HCT116 (cell line): ENCODE results near the gene PPM1E. TPM values are rescaled to one million over a fixed set of nuclear protein-coding genes. Genes with fewer than 3 reads are reported as not detected.
A peak's percentile ranks its signal among the peaks of the same experiment; 100 is the strongest.

Experiments
- ATAC-seq: fragments of 200-7000 bp; cut with Tn5 transposase; 2 replicates; pipeline ENCODE4 v1.9.1; 2020; ENCODE audit warnings: mild to moderate bottlenecking, moderate library complexity
- BruUV-seq: library from RNA; stranded (reverse); fragments of 400-500 nt; replicated peaks from 2 replicates; lab custom pipeline; 2021; lab: Mats Ljungman, UMichigan
- CTCF ChIA-PET: fragments of 300-600 bp; sonication (Branson Sonifier 250); formaldehyde crosslinking; loops from one replicate; lab custom pipeline; 2021; ENCODE audit warnings: antibody characterized with exemption; lab: Charles Lee
- POLR2A ChIA-PET: fragments of 300-600, 350-600 bp; sonication (Branson Sonifier 250); formaldehyde crosslinking; loops from one replicate; lab custom pipeline; 2021; ENCODE audit warnings: antibody characterized with exemption; lab: Charles Lee
- RAD21 ChIA-PET, 2 experiments: fragments of 300-600 bp; sonication (Branson Sonifier 250); formaldehyde crosslinking; loops; one replicate each; lab custom pipeline; 2023; ENCODE audit warnings: low total read pairs in 2 of 2; ENCODE audit not compliant: uncharacterized antibody in 2 of 2, unreplicated experiment in 2 of 2, low non-redundant PET in 1 of 2; lab: Charles Lee
- DNase-seq: peaks from one replicate; pipeline ENCODE4 v3.0.0-alpha.2; 2010; ENCODE audit warnings: low read depth, low spot score
- H2AFZ ChIP-seq: fragments of 200-600 bp; shearing (Covaris generic), sonication (generic); 2 replicates; pipeline ENCODE4 v1.6.1; 2017; ENCODE audit warnings: low read depth, mixed run types, mixed read lengths, antibody characterized with exemption, low read length; ENCODE audit not compliant: poor library complexity, severe bottlenecking
- H3K27ac ChIP-seq: 2 replicates; pipeline ENCODE4 v1.5.1; 2012; ENCODE audit warnings: low read depth, low read length
- H3K27me3 ChIP-seq: fragments of 200-600 bp; sonication (generic); 2 replicates; pipeline ENCODE4 v1.6.1; 2016; ENCODE audit warnings: mixed run types, low read length, mixed read lengths; ENCODE audit not compliant: insufficient read depth
- H3K36me3 ChIP-seq, 2 experiments: fragments of 200-500 bp in 1 of 2; fragments of 200-600 bp in 1 of 2; sonication (Bioruptor generic) in 1 of 2; sonication (generic) in 1 of 2; 2 replicates each; pipeline versions ENCODE4 v1.5.1 to v1.6.1; 2014 to 2016; ENCODE audit warnings: low read length in 2 of 2, inconsistent platforms in 1 of 2, mixed read lengths in 1 of 2, mixed run types in 1 of 2; ENCODE audit not compliant: insufficient read depth in 2 of 2, control insufficient read depth in 1 of 2
- H3K4me1 ChIP-seq, 2 experiments: fragments of 200-600 bp in 1 of 2; sonication (generic) in 1 of 2; 2 replicates each; pipeline versions ENCODE4 v1.5.1 to v1.6.1; 2012 to 2017; ENCODE audit warnings: low read length in 2 of 2, inconsistent platforms in 1 of 2, mild to moderate bottlenecking in 1 of 2, mixed read lengths in 1 of 2, mixed run types in 1 of 2, moderate library complexity in 1 of 2; ENCODE audit not compliant: insufficient read depth in 2 of 2, control insufficient read depth in 1 of 2
- H3K4me2 ChIP-seq: fragments of 200-600 bp; sonication (generic); 2 replicates; pipeline ENCODE4 v1.6.1; 2017; ENCODE audit warnings: mixed run types, low read length, mixed read lengths
- H3K4me3 ChIP-seq, 2 experiments: fragments of 200-600 bp in 1 of 2; sonication (generic) in 1 of 2; replicated peaks in 1 of 2; 2 replicates each; pipeline ENCODE4 v1.5.1; 2011 to 2016; ENCODE audit warnings: low read length in 2 of 2, control low read depth in 1 of 2, low read depth in 1 of 2, mild to moderate bottlenecking in 1 of 2, mixed read lengths in 1 of 2, mixed run types in 1 of 2
- H3K79me2 ChIP-seq: fragments of 200-600 bp; sonication (generic); 2 replicates; pipeline ENCODE4 v1.6.1; 2017; ENCODE audit warnings: mild to moderate bottlenecking, mixed run types, low read length, moderate library complexity, mixed read lengths; ENCODE audit not compliant: insufficient read depth
- H3K9ac ChIP-seq: fragments of 200-600 bp; sonication (generic); 2 replicates; pipeline ENCODE4 v1.6.1; 2016; ENCODE audit warnings: low read length, mixed read lengths
- H3K9me2 ChIP-seq: fragments of 200-600 bp; sonication (generic), shearing (Covaris generic); 2 replicates; pipeline ENCODE4 v1.6.1; 2017; ENCODE audit warnings: mixed run types, mild to moderate bottlenecking, moderate library complexity; ENCODE audit not compliant: insufficient read depth
- H3K9me3 ChIP-seq, 2 experiments: fragments of 200-500 bp in 1 of 2; fragments of 200-600 bp in 1 of 2; sonication (Bioruptor generic) in 1 of 2; sonication (generic) in 1 of 2; 2 replicates each; pipeline ENCODE4 v1.6.1; 2014 to 2017; ENCODE audit warnings: low read length in 2 of 2, mixed read lengths in 2 of 2, inconsistent platforms in 1 of 2, low read depth in 1 of 2, mild to moderate bottlenecking in 1 of 2, mixed run types in 1 of 2, moderate library complexity in 1 of 2; ENCODE audit not compliant: control insufficient read depth in 1 of 2, insufficient read depth in 1 of 2
- H4K20me1 ChIP-seq: fragments of 200-600 bp; sonication (generic), shearing (Covaris generic); 2 replicates; pipeline ENCODE4 v1.6.1; 2017; ENCODE audit warnings: mixed run types, mild to moderate bottlenecking, moderate library complexity; ENCODE audit not compliant: insufficient read depth
- ATF3 ChIP-seq: IDR thresholded peaks from 2 replicates; pipeline ENCODE4 v1.6.1; 2012
- CBX3 ChIP-seq: IDR thresholded peaks from 2 replicates; pipeline ENCODE4 v1.6.1; 2012; ENCODE audit warnings: low read depth
- CEBPB ChIP-seq: IDR thresholded peaks from 2 replicates; pipeline ENCODE4 v1.6.1; 2012; ENCODE audit warnings: low read depth
- CTCF ChIP-seq, 3 experiments: fragments of 200-600 bp in 1 of 3; sonication (generic) in 1 of 3; IDR thresholded peaks in 2 of 3; conservative IDR thresholded peaks in 1 of 3; 2 replicates each; pipeline ENCODE4 v1.5.1; 2012 to 2017; ENCODE audit warnings: low read depth in 2 of 3, low read length in 2 of 3, antibody characterized with exemption in 1 of 3, borderline replicate concordance in 1 of 3, control low read depth in 1 of 3, mild to moderate bottlenecking in 1 of 3, mixed read lengths in 1 of 3, mixed run types in 1 of 3, moderate library complexity in 1 of 3; ENCODE audit not compliant: insufficient read depth in 1 of 3
- EGR1 ChIP-seq: IDR thresholded peaks from 2 replicates; pipeline ENCODE4 v1.6.1; 2012; ENCODE audit warnings: low read depth
- ELF1 ChIP-seq: IDR thresholded peaks from 2 replicates; pipeline ENCODE4 v1.6.1; 2012; ENCODE audit warnings: low read depth, borderline replicate concordance
- JUND ChIP-seq: IDR thresholded peaks from 2 replicates; pipeline ENCODE4 v1.6.1; 2012
- POLR2AphosphoS5 ChIP-seq: IDR thresholded peaks from 2 replicates; pipeline ENCODE4 v1.6.1; 2011; ENCODE audit warnings: mild to moderate bottlenecking, low read depth, low read length, moderate library complexity
- RAD21 ChIP-seq: IDR thresholded peaks from 2 replicates; pipeline ENCODE4 v1.6.1; 2012; ENCODE audit warnings: low read depth, mild to moderate bottlenecking
- REST ChIP-seq: IDR thresholded peaks from 2 replicates; pipeline ENCODE4 v1.6.1; 2012; ENCODE audit warnings: low read depth
- SP1 ChIP-seq: IDR thresholded peaks from 2 replicates; pipeline ENCODE4 v1.6.1; 2012; ENCODE audit warnings: low read depth
- SRF ChIP-seq: IDR thresholded peaks from 2 replicates; pipeline ENCODE4 v1.6.1; 2012; ENCODE audit warnings: low read depth
- TCF7L2 ChIP-seq: IDR thresholded peaks from 2 replicates; pipeline ENCODE4 v1.7.0; 2011; ENCODE audit warnings: borderline replicate concordance, inconsistent platforms; ENCODE audit not compliant: insufficient read depth, insufficient read length; ENCODE audit errors: extremely low read depth
- YY1 ChIP-seq: IDR thresholded peaks from 2 replicates; pipeline ENCODE4 v1.6.1; 2011; ENCODE audit warnings: low read length, low read depth, moderate library complexity, mild to moderate bottlenecking; ENCODE audit not compliant: insufficient replicate concordance; ENCODE audit errors: extremely low read depth
- ZFX ChIP-seq: fragments of 450-650 bp; IDR thresholded peaks from 2 replicates; pipeline ENCODE4 v1.6.1; 2017
- ZNF274 ChIP-seq: fragments of 200-500 bp; sonication (Bioruptor generic); IDR thresholded peaks from 2 replicates; pipeline ENCODE4 v1.6.1; 2014; ENCODE audit warnings: mild to moderate bottlenecking, low read depth, low read length, inconsistent platforms
- intact Hi-C: fragments of 100-400 bp; cut with micrococcal nuclease; formaldehyde crosslinking; loops from 2 replicates; pipeline ENCODE4 v1.10.0; 2022
- total RNA-seq: library from RNA; stranded (reverse); gene quantifications from one replicate; pipeline ENCODE4 v1.2.1, GENCODE V29; 2021; ENCODE audit not compliant: unreplicated experiment

The PPM1E gene
- total RNA-seq, 1 experiment from 2014 or later: 0.02 TPM

- ChIA-PET RAD21 (no interaction called here), CTCF (interaction anchor here (1.0 to 1.5 kb wide), 3 partner anchors 9 to 249 kb away, joined by 3 to 7 read pairs (median 3); no protein-coding TSS in a partner anchor), POLR2A (interaction anchor here (0.6 kb wide), 1 partner anchor 36 kb away, joined by 3 read pairs; no protein-coding TSS in a partner anchor)
- no TSS peak for BruUV-seq
- intact Hi-C loops: no loop called here
- peak; percentile 74 for ATAC-seq
- H3K79me2 ChIP-seq: no peaks in the 10 kb centered on the region
- H4K20me1 ChIP-seq: no peaks in the 10 kb centered on the region
- H3K4me3 ChIP-seq: no peak overlapping the region
- H3K36me3 ChIP-seq: no peaks in the 10 kb centered on the region
- no peak overlapping the region for H2AFZ ChIP-seq
- H3K9me2 ChIP-seq: no peaks in the 10 kb centered on the region
- DNase-seq: peak; percentile 63
- H3K27ac ChIP-seq: no peak overlapping the region
- H3K4me2 ChIP-seq: peak overlapping the region; percentile 40
- H3K4me1 ChIP-seq: peaks cover 14 to 18% of the 10 kb centered on the region in 2 experiments
- H3K9ac ChIP-seq: no peak overlapping the region
- H3K9me3 ChIP-seq: no peaks in the 10 kb centered on the region
- no peak for TF ChIP-seq SRF
- peak; percentile 26; the same call in 1 of the 2 replicates for TF ChIP-seq POLR2AphosphoS5
- peak; percentile 29 to 55 (median 42); a peak in 4 of 6 replicates for TF ChIP-seq CTCF (IDR thresholded peaks at IDR 0.05 in 2 of 3, conservative IDR thresholded peaks at IDR 0.05 in 1 of 3; ENCODE audit: borderline replicate concordance in 1 of 3, insufficient read depth in 1 of 3, low read depth in 2 of 3, low read length in 2 of 3)
- TF ChIP-seq TCF7L2: no peak
- TF ChIP-seq JUND: no peak
- TF ChIP-seq CEBPB: no peak
- peak; percentile 66 for TF ChIP-seq RAD21
- no peak for TF ChIP-seq YY1
- H3K27me3 ChIP-seq: no peaks in the 10 kb centered on the region
Measured at GRCh38 chr17:58960068-58960467, 204.4 kb downstream of the PPM1E start.

GRCh38 chr17:58965221-58965620 is 209.6 kb downstream of the PPM1E start:
- no TSS peak for BruUV-seq
- POLR2A ChIA-PET: no interaction called here
- no peak for DNase-seq

More at GRCh38 chr17:58965221-58965620, 209.6 kb downstream of the PPM1E start:
- CTCF ChIA-PET: no interaction called here
- RAD21 ChIA-PET: no interaction called here
- H3K4me2 ChIP-seq: no peak overlapping the region
- H3K9me3 ChIP-seq: no peaks in the 10 kb centered on the region
- intact Hi-C loops: no loop called here
- no peak for ATAC-seq
- H3K9me2 ChIP-seq: no peaks in the 10 kb centered on the region
- no peak overlapping the region for H3K9ac ChIP-seq
- no peaks in the 10 kb centered on the region for H4K20me1 ChIP-seq
- H3K4me1 ChIP-seq: peaks cover 0 to 3% of the 10 kb centered on the region in 2 experiments; a peak in 3 of 4 replicates
- no peak for TF ChIP-seq SP1
- no peak for TF ChIP-seq ATF3
- no peak for TF ChIP-seq CEBPB
- no peak for TF ChIP-seq CBX3
- TF ChIP-seq ZNF274: no peak
- TF ChIP-seq REST: no peak
- TF ChIP-seq EGR1: no peak
- TF ChIP-seq ELF1: no peak
- no peak for TF ChIP-seq ZFX
- no peak overlapping the region for H3K27ac ChIP-seq
- no peaks in the 10 kb centered on the region for H3K27me3 ChIP-seq
- H2AFZ ChIP-seq: no peak overlapping the region
- H3K36me3 ChIP-seq: no peaks in the 10 kb centered on the region
- H3K79me2 ChIP-seq: no peaks in the 10 kb centered on the region
- H3K4me3 ChIP-seq: no peak overlapping the region
